ENCODE results near the gene THSD7A. TPM values are rescaled to one million over a fixed set of nuclear protein-coding genes. Genes with fewer than 3 reads are reported as not detected.

THSD7A gene
- total RNA-seq, 1 donor from 2014 or later, result 16.1 TPM

GRCh38 chr7:11517853-11518252 is 314.1 kb downstream of the THSD7A start:
- no peak for DNase-seq (ENCODE audit: low read depth in 2 of 2)

- no peak for DNase-seq (ENCODE audit: low read depth in 2 of 2)
Measured at GRCh38 chr7:11516328-11516727, 315.7 kb downstream of the THSD7A start.

DNA sequence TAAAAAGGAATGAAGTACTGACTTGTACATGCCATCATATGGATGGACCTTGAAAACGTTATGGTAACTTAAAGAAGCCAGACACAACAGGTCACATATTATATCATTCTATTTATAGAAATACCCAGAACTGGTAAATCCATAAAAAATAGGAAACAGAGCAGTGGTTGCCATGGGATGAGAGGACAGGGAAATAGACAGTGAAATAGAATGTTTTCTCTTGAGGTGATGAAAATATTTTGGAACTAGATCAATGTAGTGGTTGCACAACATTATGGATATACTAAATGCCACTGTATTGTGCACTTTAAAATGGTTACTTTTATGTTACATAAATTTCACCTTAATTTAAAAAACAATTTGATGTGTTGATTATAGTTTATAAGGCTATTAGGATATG is 318.5 kb downstream of the THSD7A start:
- DNase-seq (ENCODE audit: low read depth in 2 of 2), result peak in 1 of 2 donors; percentile 86

- no peak for DNase-seq (ENCODE audit: low read depth in 2 of 2)
Measured at GRCh38 chr7:11507929-11508328, 324.1 kb downstream of the THSD7A start.

DNA sequence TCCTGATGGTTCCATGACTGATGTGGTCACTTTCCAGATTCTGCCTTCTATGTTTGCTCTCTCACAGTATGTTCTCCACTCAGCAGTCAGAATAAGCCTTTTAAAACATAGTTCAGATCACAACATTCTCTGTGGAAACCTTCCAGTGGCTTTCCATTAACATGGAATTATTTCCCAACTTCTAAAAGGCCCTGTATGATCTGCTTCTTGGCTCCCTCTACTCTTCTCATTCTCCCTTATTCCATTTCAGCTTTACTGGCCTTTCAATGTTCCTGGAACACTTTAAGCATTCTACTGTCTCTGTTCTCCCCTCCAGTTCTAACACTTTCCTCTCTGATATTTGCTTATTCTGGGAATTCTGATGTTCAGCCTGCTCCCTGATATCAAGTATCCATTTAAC is 325.6 kb downstream of the THSD7A start:
- DNase-seq (ENCODE audit: low read depth in 2 of 2), result no peak

DNA sequence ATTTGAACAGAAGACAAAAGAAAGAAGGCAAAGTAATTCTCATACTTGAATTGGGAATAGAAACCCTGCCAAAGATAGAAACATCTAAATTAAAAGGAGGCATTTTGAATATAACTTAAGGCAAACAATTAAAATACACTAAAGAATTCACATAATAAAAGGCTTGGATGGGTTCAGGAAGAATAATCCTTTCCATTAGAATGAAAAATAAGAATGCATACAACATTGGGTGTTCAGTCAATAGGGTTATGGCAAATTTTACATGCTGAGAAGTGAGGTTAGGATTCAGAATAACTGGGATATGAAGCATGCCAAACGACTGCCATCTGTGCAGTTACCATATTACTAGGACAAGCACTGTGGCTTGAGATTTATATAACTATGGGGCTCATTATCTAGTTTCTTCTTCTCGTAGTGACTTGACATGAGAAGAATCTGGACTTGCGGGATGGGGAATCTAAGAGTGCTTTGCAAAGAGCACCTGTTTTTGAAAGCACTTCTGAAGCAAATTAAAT is 326.5 kb downstream of the THSD7A start:
- no peak for DNase-seq (ENCODE audit: low read depth in 2 of 2)

- DNase-seq (ENCODE audit: low read depth in 2 of 2), result peak; percentile 30 to 62
Measured at GRCh38 chr7:11492307-11492706, 339.7 kb downstream of the THSD7A start.

- no peak for DNase-seq (ENCODE audit: low read depth in 2 of 2)
Measured at GRCh38 chr7:11491811-11492210, 340.2 kb downstream of the THSD7A start.

DNA sequence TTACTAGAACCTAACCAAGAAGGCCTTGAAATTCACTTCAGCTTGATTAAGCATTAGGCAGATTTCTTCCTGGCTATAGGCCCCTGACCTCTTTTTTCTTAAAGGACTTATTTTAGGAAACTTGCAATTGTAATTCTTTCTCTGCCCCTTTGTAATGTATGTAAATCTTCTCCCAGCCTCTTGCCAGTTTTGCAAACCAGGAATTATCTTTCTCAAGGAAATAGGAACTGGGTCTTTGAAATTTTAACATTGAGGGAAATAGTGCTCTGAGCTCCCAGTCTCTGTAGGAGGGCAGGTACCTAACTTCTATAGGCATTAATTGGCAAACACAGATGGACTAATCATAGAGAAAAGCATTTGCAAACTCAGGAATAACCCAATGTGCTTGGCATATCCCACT is 342.7 kb downstream of the THSD7A start:
- DNase-seq (ENCODE audit: low read depth in 2 of 2), result no peak

- peak; percentile 26 to 60 for DNase-seq (ENCODE audit: low read depth in 2 of 2)
Measured at GRCh38 chr7:11486271-11486670, 345.7 kb downstream of the THSD7A start.

GRCh38 chr7:11485636-11486035 is 346.4 kb downstream of the THSD7A start:
- DNase-seq (ENCODE audit: low read depth in 2 of 2), result no peak

DNA sequence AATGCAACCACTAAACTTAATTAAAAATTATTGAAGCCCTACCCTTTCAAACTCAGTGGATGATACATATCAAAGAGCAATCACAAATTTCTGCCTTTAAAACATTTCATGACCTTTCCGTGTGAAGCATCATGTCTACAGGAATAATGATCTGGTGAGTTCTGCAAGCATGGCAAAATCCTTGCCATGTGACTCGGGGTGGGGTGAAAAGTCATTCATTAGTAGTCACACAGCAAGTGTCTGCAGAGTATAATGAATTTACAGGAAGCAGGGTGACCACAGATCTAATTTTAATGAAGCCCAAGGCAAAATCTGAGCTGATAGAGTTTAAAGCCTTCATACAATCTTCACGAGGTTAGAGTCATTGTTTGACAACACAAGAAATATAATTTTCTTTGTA is 351.9 kb downstream of the THSD7A start:
- no peak for DNase-seq (ENCODE audit: low read depth in 2 of 2)

DNA sequence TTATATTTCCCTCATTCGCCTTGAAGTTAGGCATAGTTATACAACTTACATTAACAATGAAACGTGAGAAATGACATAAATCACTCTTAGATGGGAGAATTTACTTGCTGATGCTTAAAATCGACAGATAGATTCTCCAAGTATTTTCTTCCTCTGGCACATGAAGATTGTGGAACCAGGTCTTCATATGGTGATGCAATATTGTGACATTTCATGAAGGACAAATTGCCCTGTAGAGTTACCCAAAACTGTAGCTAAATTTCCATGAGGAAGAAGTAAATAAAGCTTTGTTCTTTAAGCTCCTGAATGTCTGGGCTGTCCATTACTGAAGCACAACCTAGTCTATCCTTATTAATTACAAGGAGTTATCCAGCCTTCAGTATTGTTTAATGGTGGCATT is 353.1 kb downstream of the THSD7A start:
- DNase-seq (ENCODE audit: low read depth in 2 of 2), result no peak

GRCh38 chr7:11478426-11478825 is 353.6 kb downstream of the THSD7A start:
- DNase-seq (ENCODE audit: low read depth in 2 of 2), result no peak

DNA sequence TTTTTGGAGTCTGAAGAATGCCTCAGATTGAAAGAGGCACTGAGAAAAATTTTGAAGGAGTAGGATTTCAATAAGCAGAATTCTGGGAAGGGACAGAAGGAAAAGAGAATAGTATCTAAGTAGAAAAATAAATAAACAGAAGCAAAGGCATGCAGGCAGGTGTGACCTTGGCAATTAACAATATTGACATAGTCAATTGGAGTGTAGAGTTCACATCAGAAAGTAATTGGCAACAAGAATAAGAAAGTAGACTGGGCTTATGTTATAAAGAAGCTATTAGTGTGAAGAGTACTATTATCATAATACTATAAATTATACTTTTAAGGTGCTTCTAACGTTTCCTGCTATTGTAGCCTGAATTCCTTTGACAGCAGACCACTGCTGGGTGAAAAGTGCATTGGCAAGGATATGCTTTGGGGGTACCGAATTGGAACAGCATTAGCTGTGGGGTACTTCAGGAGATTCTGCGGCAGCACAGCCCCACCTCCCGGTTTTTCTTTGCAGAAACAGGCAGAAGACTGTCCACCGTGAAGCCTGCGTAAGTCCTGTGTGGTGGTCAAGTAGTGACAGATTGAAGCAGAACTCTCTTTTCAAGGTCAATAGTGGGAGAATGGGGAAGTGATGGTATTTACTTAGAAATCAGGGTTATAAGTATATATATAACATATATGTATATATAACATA is 357.0 kb downstream of the THSD7A start:
- no peak for DNase-seq (ENCODE audit: low read depth in 2 of 2)

GRCh38 chr7:11473807-11474424 is 358.1 kb downstream of the THSD7A start:
- DNase-seq (ENCODE audit: low read depth in 2 of 2), result no peak

DNA sequence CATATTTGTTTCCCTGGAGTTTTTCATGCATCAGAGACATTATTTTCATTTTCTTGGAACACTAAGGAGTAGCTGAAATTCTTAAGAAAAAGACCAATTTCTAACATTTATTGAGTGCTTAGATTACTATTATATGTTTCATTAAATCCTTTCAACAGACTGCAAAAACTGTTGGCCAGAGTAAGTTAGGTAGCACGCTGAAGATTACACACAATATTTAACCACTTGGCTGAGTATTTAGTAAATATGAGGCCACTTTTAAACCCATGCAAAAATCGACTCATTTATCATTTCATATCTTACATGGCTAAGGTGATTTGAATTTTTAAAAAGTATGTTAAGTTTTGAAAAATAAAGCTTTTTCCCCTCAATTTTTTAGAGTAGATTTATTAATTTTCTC is 358.8 kb downstream of the THSD7A start:
- DNase-seq (ENCODE audit: low read depth in 2 of 2), result no peak

DNA sequence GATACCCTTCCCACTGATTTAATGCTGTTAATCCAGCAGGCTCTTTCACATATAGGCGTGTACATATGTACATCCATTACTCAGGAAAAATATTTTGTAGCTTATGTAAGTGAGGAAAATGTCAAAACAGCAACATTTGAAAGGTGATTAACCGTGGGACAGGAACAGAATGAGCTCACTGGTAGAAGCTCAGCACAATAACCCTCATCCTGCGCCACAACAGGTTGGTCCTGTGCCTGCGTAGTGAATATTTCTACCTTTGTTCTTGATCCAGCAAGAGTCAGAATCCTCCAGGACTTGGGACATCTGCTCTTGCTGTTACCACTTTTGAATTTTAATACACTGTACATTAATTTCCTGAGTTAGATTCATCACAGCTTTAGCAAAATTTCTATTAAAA is 359.4 kb downstream of the THSD7A start:
- DNase-seq (ENCODE audit: low read depth in 2 of 2), result no peak

DNA sequence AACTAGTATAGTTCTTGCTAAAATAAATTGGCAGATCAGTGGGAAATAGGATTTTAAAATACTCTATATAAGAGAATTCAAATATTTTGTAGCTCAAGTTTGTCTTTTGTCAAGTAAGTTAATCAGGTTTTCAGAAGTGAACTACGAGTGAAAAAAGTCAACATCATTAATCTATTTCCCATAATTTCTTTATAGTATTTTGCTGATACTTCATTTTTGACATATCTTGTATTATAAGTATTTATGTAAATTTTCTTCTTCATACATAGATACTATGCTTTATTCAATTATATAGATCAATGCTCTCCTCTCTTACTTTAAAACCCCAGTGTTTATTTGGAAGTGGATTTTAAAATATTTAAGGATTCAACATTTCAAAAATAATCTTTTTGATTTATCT is 360.7 kb downstream of the THSD7A start:
- DNase-seq (ENCODE audit: low read depth in 2 of 2), result no peak

DNA sequence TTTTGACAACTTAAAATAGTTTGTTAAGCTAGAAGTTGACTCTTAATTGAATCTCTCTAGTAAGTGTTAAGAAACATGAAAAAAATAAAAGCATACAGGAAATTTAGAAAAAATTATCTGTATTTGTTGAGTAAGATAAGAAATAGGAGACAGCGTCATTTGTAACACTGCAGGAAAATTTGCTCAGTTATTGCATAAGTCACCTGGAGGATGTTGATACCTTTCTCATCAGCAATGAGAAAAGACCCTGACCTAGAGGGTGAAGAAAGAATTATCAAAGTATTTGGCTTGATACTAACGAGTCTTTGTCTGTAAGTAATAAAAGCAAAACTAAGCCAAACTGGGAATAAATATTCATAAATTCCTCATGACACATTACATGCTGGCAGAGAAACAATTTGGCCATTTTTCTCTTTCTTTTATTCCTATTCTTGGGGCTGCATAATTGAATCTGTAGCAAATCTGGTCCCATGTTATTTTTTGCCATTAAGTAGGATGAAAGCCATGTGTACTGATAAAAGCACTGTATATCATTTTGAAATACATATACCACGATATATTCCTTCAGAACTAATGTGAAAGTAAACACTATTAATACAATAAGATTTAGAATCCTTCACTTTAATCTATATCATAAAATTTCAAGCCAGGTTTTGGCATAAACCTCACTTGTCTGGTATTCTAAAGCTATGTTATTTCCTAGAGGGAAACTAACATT is 362.8 kb downstream of the THSD7A start:
- DNase-seq (ENCODE audit: low read depth in 2 of 2), result no peak

- peak in 1 of 2 donors; percentile 10 for DNase-seq (ENCODE audit: low read depth in 2 of 2)
Measured at GRCh38 chr7:11466517-11467105, 365.4 kb downstream of the THSD7A start.

GRCh38 chr7:11464624-11465023 is 367.4 kb downstream of the THSD7A start:
- no peak for DNase-seq (ENCODE audit: low read depth in 2 of 2)

Measured in lung microvascular endothelial cell (primary cell).